Heart left ventricle (tissue), 16 donors: ENCODE measurements around the gene ALG8. TPM values are rescaled to one million over a fixed set of nuclear protein-coding genes. Genes with fewer than 3 reads are reported as not detected.
A peak's percentile ranks its signal among the peaks of the same experiment; 100 is the strongest.

ENCODE experiments used
- ATAC-seq, 4 donors: fragments of 200-7000 bp; cut with Tn5 transposase; one replicate each; pipeline ENCODE4 v1.9.1; 2020 to 2022; ENCODE audit warnings: moderate library complexity in 4 of 4, mild to moderate bottlenecking in 3 of 4, moderate number of reproducible peaks in 1 of 4
- DNase-seq, 5 donors: peaks; one replicate each; pipeline ENCODE4 v3.0.0-alpha.2; 2020
- H3K27ac ChIP-seq, 12 donors: fragments of 200-600 bp; sonication (generic) in 4 of 12; one replicate each; pipeline versions ENCODE4 v1.5.0 to v1.8.0; 2016 to 2022; ENCODE audit warnings: mild to moderate bottlenecking in 2 of 12
- H3K27me3 ChIP-seq, 9 donors: fragments of 200-600 bp; sonication (generic) in 2 of 9; one replicate each; pipeline versions ENCODE4 v1.5.1 to v1.8.0; 2016 to 2022; ENCODE audit warnings: mild to moderate bottlenecking in 3 of 9
- H3K36me3 ChIP-seq, 9 donors: fragments of 200-600 bp; sonication (generic) in 2 of 9; one replicate each; pipeline versions ENCODE4 v1.5.0 to v1.8.0; 2018 to 2022; ENCODE audit warnings: mild to moderate bottlenecking in 2 of 9
- H3K4me1 ChIP-seq, 12 donors: fragments of 200-600 bp; sonication (generic) in 4 of 12; one replicate each; pipeline versions ENCODE4 v1.5.0 to v1.8.0; 2016 to 2022; ENCODE audit warnings: mild to moderate bottlenecking in 3 of 12
- H3K4me3 ChIP-seq, 12 donors: fragments of 200-600 bp; sonication (generic) in 4 of 12; one replicate each; pipeline versions ENCODE4 v1.5.0 to v1.8.0; 2017 to 2022; ENCODE audit warnings: mild to moderate bottlenecking in 9 of 12, moderate library complexity in 4 of 12
- H3K9me3 ChIP-seq, 12 donors: fragments of 200-600 bp; sonication (generic) in 4 of 12; one replicate each; pipeline versions ENCODE4 v1.5.0 to v1.8.0; 2016 to 2022; ENCODE audit warnings: mild to moderate bottlenecking in 1 of 12
- CTCF ChIP-seq, 12 donors: fragments of 200-600 bp; sonication (generic) in 4 of 12; IDR thresholded peaks; one replicate each; pipeline versions ENCODE4 v1.5.0 to v1.8.0; 2018 to 2022; ENCODE audit warnings: antibody characterized with exemption in 12 of 12, mild to moderate bottlenecking in 5 of 12
- POLR2A ChIP-seq, 2 donors: fragments of 450-650 bp; IDR thresholded peaks; one replicate each; pipeline ENCODE4 v1.6.1; 2017; ENCODE audit warnings: antibody characterized with exemption in 2 of 2, mild to moderate bottlenecking in 2 of 2, moderate library complexity in 2 of 2
- WGBS, 4 donors: extraction: QIAGEN DNeasy Blood & Tissue Kit in 2 of 4; methylation state at CpG; one replicate each; pipeline versions ENCODE4 v1.1.5 to v1.1.7; 2013 to 2018; 5-methylcytosine and 5-hydroxymethylcytosine counted together
- intact Hi-C, 10 donors: fragments of 100-400 bp; cut with DNase I; formaldehyde crosslinking; loops; one replicate each; pipeline versions ENCODE4 v1.11.1 to v1.14.2; 2022
- polyA plus RNA-seq, 2 donors: library from polyadenylated mRNA; stranded (reverse); fragments of 200-250 nt; gene quantifications; one replicate each; pipeline ENCODE4 v1.2.3, GENCODE V29; 2013
- total RNA-seq, 9 donors: library from RNA; depleted of rRNA in 2 of 9; stranded (reverse); fragments of >200 nt in 2 of 9; fragmentation: NEBNext Ultra II Directional in 3 of 9; extraction: Animal tissue kit (Norgen Biotek cat#: 25700) in 3 of 9; gene quantifications; one replicate each; pipeline versions ENCODE4 v1.1.0 to v1.2.4, GENCODE V29; 2016 to 2023
- donor health status: ischemic (EF 13 %, LVEDD 7.1; RV severe dilation, severe dysfunction).
- donor health status: healthy with polysubstance abuse.
- donor health status: DM: no; HTN: yes; CAD: no.
- donor health status: DM: no; HTN: no; CAD: no.
- donor health status: ischemic (EF 25% LVEDD 6.9; RV normal size, moderate dysfunction).
- donor health status: ischemic (EF 25% LVEDD 5.7; RV mildly dilated, moderate dysfunction).
- donor health status: healthy.
- donor health status: DM: yes; HTN: yes; CAD: no.
- donor health status: ischemic (EF 35%, LVEDD 5.7; RV mildly dilated, moderate dysfunction).
- donor health status: nonischemic (EF 11% LVEDD 7.7; RV severe dilation, severe dysfunction).
- donor health status: DM: yes; HTN: yes; CAD: no.
- donor health status: PGD.
- donor health status: ischemic (EF 29% LVEDD 5.4; RV normal size, mild dysfunction).
- donor health status: nonischemic (EF 23%, LVEDD 6.1; RV moderate dilation, normal function).

The ALG8 gene
- total and polyA plus RNA-seq, 11 donors, result 14.1 to 39.5 (median 19.0) TPM

DNA sequence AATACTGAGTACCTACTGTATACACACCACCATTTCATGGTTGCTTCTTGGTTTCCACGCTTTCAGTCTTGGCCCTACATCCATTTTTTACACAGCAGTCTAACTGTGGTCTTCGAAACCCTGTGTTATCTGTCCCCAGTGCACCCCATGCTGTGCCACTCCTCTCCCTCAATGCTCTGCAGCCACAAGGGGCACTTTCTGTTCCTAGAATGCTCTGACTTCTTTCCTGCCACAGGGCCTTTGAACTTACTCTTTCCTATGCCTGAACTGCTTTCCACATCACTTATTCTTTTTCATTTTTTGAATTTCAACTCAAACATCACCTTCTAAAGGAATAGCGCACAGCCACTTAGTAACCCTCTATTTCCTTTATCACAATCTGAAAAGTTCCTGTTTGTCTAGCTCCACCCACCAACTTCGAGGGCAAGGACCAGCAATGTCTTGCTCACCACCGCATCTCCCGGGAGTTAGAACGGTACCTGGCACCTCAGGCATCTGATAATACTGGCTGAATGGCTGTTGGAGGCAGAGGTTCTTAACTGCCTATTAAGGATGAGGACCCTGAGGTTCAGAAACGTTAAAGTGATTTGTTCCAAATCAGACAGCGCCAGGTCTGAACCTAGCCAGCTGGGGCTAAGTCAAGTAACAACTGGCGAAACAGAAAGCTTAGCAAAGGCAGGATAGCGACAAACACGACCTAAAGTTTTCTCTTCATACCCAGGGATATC is 568 bp downstream of the ALG8 start:
- H3K36me3 ChIP-seq, result peaks cover 0 to 13% (median 0%) of the 10 kb centered on the region in 9 donors
- H3K4me3 ChIP-seq, result peak overlapping the region; percentile 47 to 88 (median 73)
- H3K9me3 ChIP-seq, result no peaks in the 10 kb centered on the region
- intact Hi-C loops, result loop anchor here in 5 of 10 donors (2.0 to 5.0 kb wide), 4 partner anchors 48 to 288 kb away; partner anchors contain the start of genes KCTD21 (in 4 of the 5), USP35 (in 4 of the 5) and GAB2 (in 1 of the 5)
- TF ChIP-seq POLR2A (IDR thresholded peaks at IDR 0.05) (no peak), CTCF (IDR thresholded peaks at IDR 0.05) (no peak)
- 19 to 20% (median 19%) methylated on average over 12 of the region's 12 CpGs for WGBS, 4 donors
- H3K4me1 ChIP-seq, result peaks cover 0 to 26% (median 14%) of the 10 kb centered on the region in 12 donors
- peak overlapping the region; percentile 20 to 79 (median 74) for H3K27ac ChIP-seq
- DNase-seq (no peak), ATAC-seq (peak in 3 of 4 donors; percentile 1 to 22 (median 5))
- no peaks in the 10 kb centered on the region for H3K27me3 ChIP-seq

- intact Hi-C loops, result loop anchor here in 5 of 10 donors (2.0 to 5.0 kb wide), 4 partner anchors 49 to 289 kb away; partner anchors contain the start of genes KCTD21 (in 4 of the 5), USP35 (in 4 of the 5) and GAB2 (in 1 of the 5)
- H3K9me3 ChIP-seq, result no peaks in the 10 kb centered on the region
- TF ChIP-seq CTCF (IDR thresholded peaks at IDR 0.05) (no peak), POLR2A (IDR thresholded peaks at IDR 0.05) (no peak)
- DNase-seq (no peak), ATAC-seq (no peak)
- peak overlapping the region in 5 of 12 donors; percentile 65 to 88 (median 70) for H3K4me3 ChIP-seq
- peak overlapping the region in 1 of 12 donors; percentile 74 for H3K27ac ChIP-seq
- peaks cover 0 to 21% (median 14%) of the 10 kb centered on the region in 12 donors for H3K4me1 ChIP-seq
- 88 to 96% (median 92%) methylated on average over 4 of the region's 4 CpGs for WGBS, 4 donors
- no peaks in the 10 kb centered on the region for H3K27me3 ChIP-seq
- H3K36me3 ChIP-seq, result peaks cover 0 to 13% (median 0%) of the 10 kb centered on the region in 9 donors
Measured at GRCh38 chr11:78138291-78138690, 1.1 kb downstream of the ALG8 start.

DNA sequence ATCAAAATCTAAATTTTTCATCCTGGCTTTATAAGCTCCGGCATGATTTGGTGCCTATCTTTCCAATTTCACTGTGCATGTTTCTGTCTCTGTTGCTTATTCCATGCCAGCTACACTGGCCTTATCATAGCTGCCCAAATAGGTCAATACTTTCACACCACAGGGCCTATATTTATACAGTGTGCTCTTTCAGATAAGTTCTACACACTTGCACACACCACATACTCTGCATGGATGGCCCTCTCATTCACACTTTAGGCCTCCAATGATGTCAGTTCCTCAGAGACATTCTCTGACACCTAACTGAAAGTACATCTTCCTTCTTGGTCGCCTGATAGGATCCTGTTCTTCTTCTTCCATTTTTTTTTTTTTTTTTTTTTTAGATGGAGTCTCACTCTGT is 7.0 kb downstream of the ALG8 start:
- intact Hi-C loops, result no loop called here
- 62 to 82% (median 71%) methylated on average over 2 of the region's 2 CpGs for WGBS, 4 donors
- peak in 3 of 4 donors; percentile 11 to 78 (median 57) for ATAC-seq

More for the DNA sequence above, 7.0 kb downstream of the ALG8 start:
- Histone ChIP-seq H3K36me3 (peaks cover 0 to 6% (median 0%) of the 10 kb centered on the region in 9 donors), H3K27me3 (no peaks in the 10 kb centered on the region), H3K4me3 (no peak overlapping the region), H3K27ac (no peak overlapping the region), H3K9me3 (no peaks in the 10 kb centered on the region), H3K4me1 (peaks cover 0 to 7% (median 0%) of the 10 kb centered on the region in 12 donors)
- TF ChIP-seq CTCF (IDR thresholded peaks at IDR 0.05), result no peak
- no peak for TF ChIP-seq POLR2A (IDR thresholded peaks at IDR 0.05)
- no peak for DNase-seq
